Parathyroid adenoma (tissue), 2 donors: ENCODE data around the gene PACS1.

ENCODE experiments used
- H2AFZ ChIP-seq: fragments of 300-600 bp; sonication (generic); one replicate; pipeline ENCODE4 v1.7.0; 2017; ENCODE audit warnings: antibody characterized with exemption, mild to moderate bottlenecking
- H3K27ac ChIP-seq: fragments of 300-600 bp; sonication (generic); one replicate; pipeline ENCODE4 v1.7.0; 2017
- H3K27me3 ChIP-seq: fragments of 300-600 bp; sonication (generic); one replicate; pipeline ENCODE4 v1.7.0; 2017; ENCODE audit warnings: low read length; ENCODE audit not compliant: control insufficient read depth, insufficient read depth
- H3K36me3 ChIP-seq: fragments of 300-600 bp; sonication (generic); one replicate; pipeline ENCODE4 v1.7.0; 2017; ENCODE audit warnings: low read length; ENCODE audit not compliant: control insufficient read depth, insufficient read depth
- H3K4me1 ChIP-seq: fragments of 300-600 bp; sonication (generic); one replicate; pipeline ENCODE4 v1.7.0; 2017; ENCODE audit warnings: control low read depth
- H3K4me2 ChIP-seq: fragments of 300-600 bp; sonication (generic); one replicate; pipeline ENCODE4 v1.7.0; 2017; ENCODE audit warnings: low read length
- H3K4me3 ChIP-seq: fragments of 300-600 bp; sonication (generic); one replicate; pipeline ENCODE4 v1.7.0; 2017; ENCODE audit warnings: low read depth, low read length
- H3K79me2 ChIP-seq: fragments of 300-600 bp; sonication (generic); one replicate; pipeline ENCODE4 v1.7.0; 2017; ENCODE audit warnings: control low read depth
- H3K9ac ChIP-seq: fragments of 300-600 bp; sonication (generic); one replicate; pipeline ENCODE4 v1.7.0; 2017; ENCODE audit warnings: mild to moderate bottlenecking
- H3K9me3 ChIP-seq: fragments of 300-600 bp; sonication (generic); one replicate; pipeline ENCODE4 v1.7.0; 2017; ENCODE audit warnings: low read length; ENCODE audit not compliant: control insufficient read depth
- TF ChIP-seq, protein P1 (sequence below): fragments of 300-600 bp; sonication (generic); IDR thresholded peaks from one replicate; pipeline ENCODE4 v1.7.0; 2017; ENCODE audit warnings: antibody characterized with exemption, mild to moderate bottlenecking
- donor health status: primary hyperparathyroidism.

PACS1 gene

GRCh38 chr11:66189031-66189745 lies 119.1 kb downstream of the PACS1 start:
- Histone ChIP-seq H3K4me1 (no peaks in the 10 kb centered on the region), H3K27me3 (no peaks in the 10 kb centered on the region), H3K79me2 (peaks cover 7% of the 10 kb centered on the region), H3K27ac (no peak overlapping the region), H3K4me3 (no peak overlapping the region), H3K4me2 (no peak overlapping the region), H3K9ac (no peak overlapping the region), H2AFZ (no peak overlapping the region), H3K9me3 (no peaks in the 10 kb centered on the region), H3K36me3 (no peaks in the 10 kb centered on the region)
- TF ChIP-seq, protein P1, sequence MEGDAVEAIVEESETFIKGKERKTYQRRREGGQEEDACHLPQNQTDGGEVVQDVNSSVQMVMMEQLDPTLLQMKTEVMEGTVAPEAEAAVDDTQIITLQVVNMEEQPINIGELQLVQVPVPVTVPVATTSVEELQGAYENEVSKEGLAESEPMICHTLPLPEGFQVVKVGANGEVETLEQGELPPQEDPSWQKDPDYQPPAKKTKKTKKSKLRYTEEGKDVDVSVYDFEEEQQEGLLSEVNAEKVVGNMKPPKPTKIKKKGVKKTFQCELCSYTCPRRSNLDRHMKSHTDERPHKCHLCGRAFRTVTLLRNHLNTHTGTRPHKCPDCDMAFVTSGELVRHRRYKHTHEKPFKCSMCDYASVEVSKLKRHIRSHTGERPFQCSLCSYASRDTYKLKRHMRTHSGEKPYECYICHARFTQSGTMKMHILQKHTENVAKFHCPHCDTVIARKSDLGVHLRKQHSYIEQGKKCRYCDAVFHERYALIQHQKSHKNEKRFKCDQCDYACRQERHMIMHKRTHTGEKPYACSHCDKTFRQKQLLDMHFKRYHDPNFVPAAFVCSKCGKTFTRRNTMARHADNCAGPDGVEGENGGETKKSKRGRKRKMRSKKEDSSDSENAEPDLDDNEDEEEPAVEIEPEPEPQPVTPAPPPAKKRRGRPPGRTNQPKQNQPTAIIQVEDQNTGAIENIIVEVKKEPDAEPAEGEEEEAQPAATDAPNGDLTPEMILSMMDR: no peak

DNA sequence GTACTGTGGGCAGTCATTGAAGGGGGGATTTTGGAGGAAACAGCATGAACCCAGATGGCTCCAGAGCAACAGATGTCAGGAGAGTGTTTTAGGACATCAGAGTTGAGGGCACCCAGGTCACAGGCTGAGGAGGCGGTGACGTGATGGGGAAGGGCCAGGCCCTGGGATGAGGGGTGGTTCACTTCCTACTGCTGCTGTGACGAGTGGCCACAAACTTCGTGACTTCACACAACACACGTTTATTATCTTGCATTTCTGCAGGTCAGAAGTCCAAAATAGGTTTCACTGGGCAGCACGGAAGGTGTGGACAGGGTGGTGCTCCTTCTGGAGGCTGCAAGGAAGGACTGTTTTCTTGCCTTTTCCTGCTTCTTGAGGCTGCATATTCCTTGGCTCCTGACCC lies 120.7 kb downstream of the PACS1 start:
- Histone ChIP-seq H3K4me3 (no peak overlapping the region), H3K9ac (no peak overlapping the region), H3K27me3 (no peaks in the 10 kb centered on the region), H3K4me1 (no peaks in the 10 kb centered on the region), H3K9me3 (no peaks in the 10 kb centered on the region), H3K4me2 (no peak overlapping the region), H3K27ac (no peak overlapping the region), H3K79me2 (peaks cover 7% of the 10 kb centered on the region), H2AFZ (no peak overlapping the region), H3K36me3 (no peaks in the 10 kb centered on the region)
- TF ChIP-seq, protein P1: no peak

DNA sequence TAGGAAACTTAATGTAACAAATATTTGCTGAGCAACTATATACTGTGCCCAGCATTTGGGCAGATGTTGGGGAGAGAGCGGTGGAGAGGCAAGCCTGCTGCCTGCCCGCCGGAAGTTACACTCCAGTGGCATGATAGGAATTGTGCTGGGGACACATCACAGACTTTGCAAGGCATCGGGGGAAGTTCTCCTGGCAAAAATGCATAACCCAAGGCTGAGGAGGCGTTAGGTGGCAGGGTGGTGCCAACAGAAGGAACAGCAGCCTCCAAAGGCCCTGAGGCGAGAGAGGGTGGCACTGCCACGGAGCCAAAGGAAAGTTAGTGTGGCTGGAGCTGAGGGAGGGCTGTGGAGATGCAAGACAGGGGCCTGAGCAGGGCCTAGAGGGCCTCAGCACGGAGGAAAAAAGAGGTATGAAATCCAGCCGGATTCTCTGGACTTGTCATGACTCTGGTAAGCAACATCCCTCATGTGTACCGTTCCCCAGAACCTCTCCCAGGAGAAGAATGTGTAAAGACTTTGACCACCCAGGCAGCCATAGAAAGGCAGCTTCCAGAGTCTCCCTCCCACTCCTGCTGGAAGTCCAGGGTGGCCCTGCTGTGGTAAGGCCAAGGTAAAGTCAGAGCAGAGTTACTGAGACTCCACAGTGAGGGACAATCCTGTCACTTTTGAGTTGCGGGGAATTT lies 122.2 kb downstream of the PACS1 start:
- Histone ChIP-seq H3K9me3 (no peaks in the 10 kb centered on the region), H3K4me1 (no peaks in the 10 kb centered on the region), H3K4me2 (no peak overlapping the region), H3K27me3 (no peaks in the 10 kb centered on the region), H3K36me3 (no peaks in the 10 kb centered on the region), H3K27ac (no peak overlapping the region), H2AFZ (no peak overlapping the region), H3K9ac (no peak overlapping the region), H3K4me3 (no peak overlapping the region), H3K79me2 (peaks cover 4% of the 10 kb centered on the region)
- TF ChIP-seq, protein P1: no peak

DNA sequence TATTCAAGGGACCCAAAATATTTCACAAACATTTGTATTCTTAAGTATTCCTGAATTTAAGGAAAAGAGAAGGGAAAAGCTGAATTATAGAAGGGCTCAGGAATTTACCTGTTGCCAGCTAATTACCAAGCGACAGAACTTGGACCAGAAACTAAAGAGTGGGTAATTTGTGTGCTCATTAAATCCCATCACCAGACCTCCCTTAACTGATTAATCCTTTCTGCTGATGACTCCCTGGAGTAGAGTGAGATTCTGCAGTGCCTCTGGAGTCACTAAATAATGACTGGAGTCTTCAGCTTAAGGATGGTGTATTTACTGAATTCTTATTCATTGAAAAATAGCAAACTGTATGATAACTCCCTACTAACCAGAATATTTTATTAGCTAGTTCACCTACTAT lies 124.3 kb downstream of the PACS1 start:
- Histone ChIP-seq H3K36me3 (no peaks in the 10 kb centered on the region), H3K4me1 (no peaks in the 10 kb centered on the region), H3K9me3 (no peaks in the 10 kb centered on the region), H3K79me2 (no peaks in the 10 kb centered on the region), H3K4me2 (no peak overlapping the region), H3K4me3 (no peak overlapping the region), H2AFZ (no peak overlapping the region), H3K9ac (no peak overlapping the region), H3K27me3 (no peaks in the 10 kb centered on the region), H3K27ac (no peak overlapping the region)
- TF ChIP-seq, protein P1: no peak
